Stomach smooth muscle (tissue), 2 donors: Measurements from ENCODE around the gene WDCP.
"Not testable (repeated sequence)": the region's sequence is repeated elsewhere in the genome, so short reads cannot be mapped to it uniquely, and the experiment has no call there.

Experiments
- H3K27ac ChIP-seq: one replicate; pipeline ENCODE4 v1.7.0; 2013; ENCODE audit warnings: mild to moderate bottlenecking, low read length, inconsistent platforms
- H3K27me3 ChIP-seq, 2 donors: one replicate each; pipeline ENCODE4 v1.7.0; 2013; ENCODE audit warnings: low read length in 2 of 2; ENCODE audit not compliant: insufficient read depth in 2 of 2, control insufficient read depth in 1 of 2
- H3K36me3 ChIP-seq, 2 donors: one replicate each; pipeline ENCODE4 v1.7.0; 2013; ENCODE audit warnings: low read length in 2 of 2; ENCODE audit not compliant: control insufficient read depth in 2 of 2, insufficient read depth in 2 of 2
- H3K4me1 ChIP-seq: one replicate; pipeline ENCODE4 v1.7.0; 2013; ENCODE audit warnings: low read length; ENCODE audit not compliant: control insufficient read depth, insufficient read depth
- H3K4me3 ChIP-seq, 2 donors: one replicate each; pipeline ENCODE4 v1.7.0; 2013; ENCODE audit warnings: low read length in 2 of 2
- H3K9ac ChIP-seq, 2 donors: one replicate each; pipeline ENCODE4 v1.7.0; 2013; ENCODE audit warnings: low read length in 2 of 2, mild to moderate bottlenecking in 1 of 2
- H3K9me3 ChIP-seq, 2 donors: one replicate each; pipeline ENCODE4 v1.7.0; 2013; ENCODE audit warnings: low read length in 2 of 2; ENCODE audit not compliant: control insufficient read depth in 2 of 2
- donor health status: healthy.
- donor health status: Pancreatic carcinoma.

The WDCP gene

GRCh38 chr2:24021122-24021998, 25.8 kb downstream of the WDCP start:
- no peak overlapping the region for H3K27ac ChIP-seq
- no peaks in the 10 kb centered on the region for H3K27me3 ChIP-seq
- no peak overlapping the region for H3K4me3 ChIP-seq
- peaks cover 0 to 14% of the 10 kb centered on the region in 2 donors for H3K36me3 ChIP-seq
- no peaks in the 10 kb centered on the region for H3K9me3 ChIP-seq
- H3K4me1 ChIP-seq: no peaks in the 10 kb centered on the region
- no peak overlapping the region for H3K9ac ChIP-seq

GRCh38 chr2:24020244-24020643, 26.9 kb downstream of the WDCP start:
- Histone ChIP-seq H3K27ac (no peak overlapping the region), H3K36me3 (peaks cover 0 to 14% of the 10 kb centered on the region in 2 donors), H3K4me3 (no peak overlapping the region), H3K9me3 (no peaks in the 10 kb centered on the region), H3K9ac (no peak overlapping the region), H3K27me3 (no peaks in the 10 kb centered on the region), H3K4me1 (no peaks in the 10 kb centered on the region)

DNA sequence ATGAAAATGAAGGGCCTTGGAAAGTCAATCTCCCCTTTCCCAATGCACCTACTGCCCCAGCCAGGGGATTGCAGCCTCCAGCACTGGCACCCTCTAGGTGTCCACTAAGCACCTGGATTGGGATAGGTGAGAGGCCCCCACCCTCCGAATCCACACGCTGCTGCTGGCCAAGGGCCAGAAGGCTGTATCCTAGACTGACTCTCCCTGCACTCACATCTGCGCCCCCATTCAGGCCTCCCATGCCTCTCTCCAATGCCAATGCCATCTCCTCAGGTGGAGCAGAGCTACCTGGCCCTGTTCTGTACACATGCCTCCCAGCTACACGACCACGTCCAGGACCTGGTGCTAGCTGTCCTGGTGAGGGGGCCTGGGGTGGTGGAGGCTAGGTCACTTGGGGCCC, 27.5 kb downstream of the WDCP start:
- H3K4me3 ChIP-seq: no peak overlapping the region
- H3K9me3 ChIP-seq: no peaks in the 10 kb centered on the region
- H3K9ac ChIP-seq: no peak overlapping the region
- no peak overlapping the region for H3K27ac ChIP-seq
- peaks cover 0 to 11% of the 10 kb centered on the region in 2 donors for H3K36me3 ChIP-seq
- no peaks in the 10 kb centered on the region for H3K4me1 ChIP-seq
- H3K27me3 ChIP-seq: no peaks in the 10 kb centered on the region

GRCh38 chr2:24018241-24018640, 28.9 kb downstream of the WDCP start:
- H3K9ac ChIP-seq: no peak overlapping the region
- no peaks in the 10 kb centered on the region for H3K27me3 ChIP-seq
- H3K4me3 ChIP-seq: no peak overlapping the region

GRCh38 chr2:24017711-24018110, 29.5 kb downstream of the WDCP start:
- H3K4me1 ChIP-seq: no peaks in the 10 kb centered on the region
- H3K36me3 ChIP-seq: peaks cover 0 to 2% of the 10 kb centered on the region in 2 donors

More at GRCh38 chr2:24018241-24018640, 28.9 kb downstream of the WDCP start:
- H3K4me1 ChIP-seq: no peaks in the 10 kb centered on the region
- H3K36me3 ChIP-seq: peaks cover 0 to 6% of the 10 kb centered on the region in 2 donors
- H3K9me3 ChIP-seq: no peaks in the 10 kb centered on the region
- no peak overlapping the region for H3K27ac ChIP-seq

DNA sequence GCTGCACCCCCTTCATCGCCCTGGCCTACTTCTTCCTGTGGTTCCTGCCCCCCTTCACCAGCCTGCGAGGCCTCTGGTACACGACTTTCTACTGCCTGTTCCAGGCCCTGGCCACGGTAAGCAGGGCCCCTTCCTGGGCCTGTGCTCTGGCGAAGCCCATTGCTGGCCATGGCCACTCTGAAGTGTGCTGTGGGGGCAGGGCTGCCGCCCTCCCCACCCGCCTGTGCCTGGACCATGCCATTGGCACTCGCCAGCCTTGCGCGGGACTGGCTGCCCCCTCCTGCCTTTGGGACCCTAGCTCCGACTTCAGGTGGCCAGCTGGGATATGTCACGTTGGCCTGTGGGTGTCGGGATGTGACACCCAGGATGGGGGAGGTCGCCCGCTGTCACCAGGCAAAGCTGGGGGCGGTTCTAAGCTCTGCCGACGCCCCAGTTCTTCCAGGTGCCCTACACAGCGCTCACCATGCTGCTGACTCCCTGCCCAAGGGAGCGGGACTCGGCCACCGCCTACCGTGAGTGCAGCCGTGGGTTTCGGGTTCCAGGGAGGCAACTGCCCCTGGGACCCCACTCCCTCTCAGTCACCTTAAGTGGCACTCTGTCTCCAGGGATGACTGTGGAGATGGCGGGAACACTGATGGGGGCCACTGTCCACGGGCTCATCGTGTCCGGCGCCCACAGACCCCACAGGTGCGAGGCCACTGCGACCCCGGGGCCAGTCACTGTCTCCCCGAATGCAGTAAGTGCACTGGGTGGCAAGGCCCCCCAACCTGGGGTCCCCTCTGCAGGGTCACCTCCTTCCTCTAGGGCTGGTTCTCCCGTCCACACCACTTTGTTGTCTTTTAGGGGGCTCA, 30.1 kb downstream of the WDCP start:
- H3K9ac ChIP-seq: no peak overlapping the region
- no peaks in the 10 kb centered on the region for H3K9me3 ChIP-seq
- H3K36me3 ChIP-seq: no peaks in the 10 kb centered on the region
- peaks cover 0 to 4% of the 10 kb centered on the region in 2 donors for H3K27me3 ChIP-seq
- no peaks in the 10 kb centered on the region for H3K4me1 ChIP-seq
- H3K27ac ChIP-seq: no peak overlapping the region
- H3K4me3 ChIP-seq: no peak overlapping the region

More at GRCh38 chr2:24017711-24018110, 29.5 kb downstream of the WDCP start:
- peaks cover 0 to 2% of the 10 kb centered on the region in 2 donors for H3K27me3 ChIP-seq
- H3K27ac ChIP-seq: no peak overlapping the region
- H3K9ac ChIP-seq: no peak overlapping the region
- H3K4me3 ChIP-seq: no peak overlapping the region
- H3K9me3 ChIP-seq: no peaks in the 10 kb centered on the region

GRCh38 chr2:24016376-24016761, 30.8 kb downstream of the WDCP start:
- Histone ChIP-seq H3K27me3 (peaks cover 4 to 8% of the 10 kb centered on the region in 2 donors), H3K36me3 (no peaks in the 10 kb centered on the region), H3K4me1 (no peaks in the 10 kb centered on the region), H3K4me3 (no peak overlapping the region), H3K9ac (no peak overlapping the region), H3K9me3 (no peaks in the 10 kb centered on the region), H3K27ac (no peak overlapping the region)

DNA sequence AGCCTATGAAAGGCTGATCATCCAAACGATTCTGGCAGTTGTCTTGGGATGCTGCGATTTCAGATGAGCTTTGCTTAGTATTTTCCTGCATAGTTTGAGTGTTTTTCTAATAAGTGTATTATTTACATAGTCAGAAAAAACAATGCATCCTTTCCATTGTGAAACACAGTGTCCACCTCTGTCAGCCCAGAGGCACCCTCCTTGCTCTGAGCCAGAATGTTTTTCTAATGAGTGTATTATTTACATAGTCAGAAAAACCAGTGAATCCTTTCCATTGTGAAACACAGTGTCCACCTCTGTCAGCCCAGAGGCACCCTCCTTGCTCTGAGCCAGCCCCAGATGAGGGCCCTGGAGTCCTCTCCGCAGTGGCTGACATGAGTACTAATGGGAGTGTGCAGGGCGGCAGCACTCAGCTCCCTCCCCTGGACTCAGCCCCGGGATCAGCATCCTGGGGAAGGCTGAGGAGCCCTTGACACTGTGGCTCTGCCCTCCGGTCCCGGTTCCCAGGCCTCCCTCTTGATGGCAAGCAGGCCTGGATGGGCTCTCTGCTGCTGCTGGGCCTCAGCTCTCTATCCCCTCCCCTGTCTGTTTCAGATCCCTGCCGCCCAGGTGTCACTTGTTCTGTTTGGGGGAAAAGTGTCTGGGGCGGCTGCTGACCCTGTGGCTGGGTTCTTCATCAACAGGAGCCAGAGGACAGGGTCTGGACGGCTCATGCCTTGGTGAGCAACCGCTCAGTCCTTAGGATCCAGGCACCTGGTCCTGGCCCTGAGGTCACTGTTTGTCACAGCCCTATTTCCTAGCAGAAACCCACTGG, 31.4 kb downstream of the WDCP start:
- no peak overlapping the region for H3K4me3 ChIP-seq
- no peaks in the 10 kb centered on the region for H3K36me3 ChIP-seq
- H3K9me3 ChIP-seq: no peaks in the 10 kb centered on the region
- H3K27me3 ChIP-seq: peaks cover 10 to 12% of the 10 kb centered on the region in 2 donors
- H3K9ac ChIP-seq: no peak overlapping the region
- no peak overlapping the region for H3K27ac ChIP-seq
- no peaks in the 10 kb centered on the region for H3K4me1 ChIP-seq

DNA sequence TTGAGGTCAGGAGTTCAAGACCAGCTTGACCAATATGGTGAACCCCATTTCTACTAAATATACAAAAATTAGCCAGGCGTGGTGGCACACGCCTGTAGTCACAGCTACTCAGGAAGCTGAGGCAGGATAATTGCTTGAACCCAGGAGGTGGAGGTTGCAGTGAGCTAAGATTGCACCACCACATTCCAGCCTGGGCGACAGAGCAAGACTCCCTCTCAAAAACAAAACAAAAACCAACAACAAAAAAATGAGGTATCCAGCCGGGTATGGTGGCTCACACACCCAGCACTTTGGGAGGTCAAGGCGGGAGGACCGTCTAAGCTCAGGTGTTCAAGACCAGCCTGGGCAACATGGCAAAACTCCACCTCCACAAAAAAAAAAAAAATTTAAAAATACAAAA, 32.3 kb downstream of the WDCP start:
- not testable (repeated sequence) for H3K4me3 ChIP-seq, H3K9ac ChIP-seq, H3K4me1 ChIP-seq, H3K36me3 ChIP-seq, H3K27ac ChIP-seq, H3K9me3 ChIP-seq
- peaks cover 18 to 20% of the 10 kb centered on the region in 2 donors for H3K27me3 ChIP-seq

- Histone ChIP-seq H3K4me1 (peaks cover 11% of the 10 kb centered on the region), H3K4me3 (no peak overlapping the region), H3K36me3 (no peaks in the 10 kb centered on the region), H3K9me3 (no peaks in the 10 kb centered on the region), H3K27ac (no peak overlapping the region), H3K27me3 (peaks cover 27 to 28% of the 10 kb centered on the region in 2 donors), H3K9ac (no peak overlapping the region)
These were observed 34.5 kb downstream of the WDCP start for GRCh38 chr2:24012521-24013188.
